Cardiac ventricle fibroblast (primary cell): ENCODE results near the gene DERL2. TPM values are rescaled to one million over a fixed set of nuclear protein-coding genes. Genes with fewer than 3 reads are reported as not detected.

Experiments used
- total RNA-seq: library from RNA; depleted of rRNA; stranded (reverse); fragments of >200 nt; gene quantifications from 2 replicates; pipeline ENCODE4 v1.2.3, GENCODE V29; 2015

Gene DERL2
- total RNA-seq = 30.0 and 33.4 TPM in 2 replicates

DNA sequence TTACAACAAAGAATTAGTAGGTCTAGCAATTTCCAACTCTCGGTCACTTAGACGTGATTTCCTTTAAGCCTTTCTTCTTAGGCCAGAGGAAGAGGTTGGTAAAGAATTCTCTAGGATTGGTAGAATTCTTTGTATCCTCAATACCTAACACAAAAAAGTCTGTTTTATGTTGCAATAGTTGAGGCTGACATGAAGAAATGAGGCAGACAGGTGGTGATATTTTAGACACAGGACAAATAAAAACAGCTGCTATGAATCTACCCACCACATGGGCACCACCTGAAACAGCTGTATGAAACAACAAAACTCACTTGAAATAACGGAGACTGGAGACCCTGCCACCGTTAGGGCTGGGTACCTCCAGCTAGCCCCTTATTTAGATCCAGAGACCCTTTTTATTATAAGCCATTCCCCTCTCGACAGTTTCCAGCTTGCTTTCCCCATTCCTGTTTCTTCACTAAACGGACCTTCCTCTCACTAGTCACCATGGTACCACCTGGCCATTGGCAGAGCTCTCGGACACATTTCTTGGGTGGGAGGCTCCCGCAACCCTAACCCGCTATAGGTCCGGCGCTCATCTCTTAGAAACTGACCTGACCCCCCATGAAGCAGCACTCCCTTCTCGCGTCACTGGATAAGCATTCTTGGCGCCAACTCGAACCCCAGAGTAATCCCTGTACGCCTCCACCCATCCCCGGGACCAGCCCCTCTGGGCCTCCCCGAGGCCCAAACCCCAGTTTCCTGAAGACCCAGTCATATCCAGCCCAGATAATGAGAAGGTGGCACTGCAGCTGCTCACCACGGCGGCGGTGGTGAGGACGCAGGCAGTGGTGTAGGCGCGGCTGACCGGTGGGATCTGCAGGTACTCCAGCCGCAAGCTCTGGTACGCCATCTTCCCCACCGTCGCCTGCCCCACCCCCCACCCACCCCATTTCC, at the start of gene DERL2:
DERL2 (minus strand) TSS at position 909 of the 936 bp plus-strand sequence; CDS start at position 892, 17 bp downstream.

DNA sequence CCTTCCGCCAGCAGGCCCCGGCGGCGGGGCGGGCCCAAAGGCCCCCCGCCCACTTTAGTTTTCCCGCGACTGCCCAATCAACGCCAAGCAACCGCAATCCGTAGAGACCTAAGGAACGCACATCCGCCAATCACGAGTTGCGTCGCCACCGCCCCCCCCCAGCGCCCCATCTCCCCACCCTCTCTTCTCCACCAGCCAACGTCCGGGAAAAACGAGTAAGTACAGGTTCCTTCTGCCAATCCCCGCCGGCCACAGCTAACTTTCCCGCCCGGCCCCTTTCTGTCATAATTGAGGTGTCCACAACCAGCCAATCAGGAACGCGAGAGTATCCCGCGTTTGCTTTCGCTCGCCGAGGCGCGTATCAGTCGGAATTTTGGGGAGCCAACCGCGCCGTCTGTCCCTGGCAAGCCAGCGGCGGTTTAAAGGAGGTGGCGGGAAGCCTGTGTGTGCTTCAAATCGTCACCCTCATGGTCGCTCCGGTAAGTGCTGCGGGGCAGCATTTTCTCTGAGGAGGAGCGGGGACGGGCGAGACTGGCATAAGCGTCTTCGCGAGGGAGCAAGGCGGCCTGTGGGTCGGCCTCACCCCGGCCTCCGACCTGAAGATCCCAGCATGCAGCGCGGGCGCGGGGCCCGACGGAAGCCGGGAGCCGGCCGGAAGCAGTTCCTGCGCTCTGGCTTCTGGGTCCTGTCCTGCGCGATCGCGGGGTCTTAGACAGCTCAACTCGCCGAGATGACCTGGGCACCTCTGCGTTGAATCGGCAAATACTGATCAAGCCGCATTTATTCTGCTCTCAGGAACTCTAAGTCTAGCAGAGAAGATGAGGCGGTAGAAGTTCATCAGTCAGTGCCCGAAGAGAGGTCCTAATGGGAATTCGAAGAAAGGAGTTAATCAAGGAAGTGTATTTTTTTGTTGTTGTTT, 487 bp upstream of the DERL2 start, which contains the start of gene MIS12:
MIS12 (plus strand) TSS at position 361 of the 919 bp plus-strand sequence. CDS start 2,297 bp downstream, outside the sequence.

DNA sequence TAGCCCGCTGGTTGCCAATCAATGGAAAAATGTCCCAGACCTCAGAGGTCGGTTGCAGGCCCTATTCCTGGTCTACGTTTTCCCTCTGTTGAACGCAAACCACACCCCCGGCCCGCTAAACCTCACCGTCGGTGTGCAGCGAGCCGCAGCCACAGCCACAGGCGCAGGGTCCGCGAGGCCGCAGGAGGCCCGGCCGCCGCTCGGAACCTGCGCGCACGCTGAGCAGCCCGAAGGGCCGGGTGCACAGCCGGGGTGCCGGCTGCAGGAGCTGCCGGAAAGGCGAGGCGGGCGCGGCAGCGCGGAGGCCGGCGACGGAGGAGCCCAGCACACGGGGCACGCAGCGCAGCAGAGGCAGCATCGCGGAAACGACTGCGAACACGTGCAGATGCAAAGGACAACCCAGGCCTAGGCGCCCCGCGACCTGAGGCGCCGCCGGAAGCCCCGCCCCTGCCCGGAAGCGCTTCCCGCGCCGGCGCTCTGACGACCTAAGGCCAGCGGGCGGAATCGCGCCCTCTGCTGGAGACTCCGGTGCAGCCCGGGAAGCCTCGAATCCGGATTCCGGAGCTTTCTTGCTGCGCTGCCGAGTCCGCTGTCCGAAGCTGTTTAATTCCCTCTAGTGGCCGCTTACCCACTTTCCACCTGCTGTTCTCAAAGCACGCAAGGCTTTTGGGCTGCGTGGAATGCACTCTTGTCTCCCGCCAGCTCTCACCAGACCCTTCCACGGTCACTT, 47.1 kb downstream of the DERL2 start, which contains the start of gene C1QBP:
C1QBP (minus strand) TSS at position 440 of the 730 bp plus-strand sequence; CDS start at position 358, 82 bp downstream.

Other genes with a start within 250 kb of the DERL2 start
- 22.7 and 27.8 TPM in 2 replicates for gene RABEP1, start 203.9 kb downstream of the DERL2 start, total RNA-seq
- 37.3 and 48.9 TPM in 2 replicates for gene NUP88, start 66.5 kb downstream of the DERL2 start, total RNA-seq
- 25.4 and 27.1 TPM in 2 replicates for gene RPAIN, start 66.0 kb downstream of the DERL2 start, total RNA-seq
- gene C1QBP, start 47.0 kb downstream of the DERL2 start, total RNA-seq = 127 and 134 TPM in 2 replicates
- gene DHX33, start 17.2 kb downstream of the DERL2 start, total RNA-seq = 6.6 and 10.0 TPM in 2 replicates
- gene MIS12, start 388 bp upstream of the DERL2 start, total RNA-seq = 8.5 and 12.4 TPM in 2 replicates
- 20.6 and 22.5 TPM in 2 replicates for gene NLRP1, start 98.3 kb upstream of the DERL2 start, total RNA-seq